Peyer's patch (tissue), 4 donors: ENCODE results near the gene CRAMP1.

Source experiments
- CTCF ChIP-seq, 6 experiments: fragments of 450-650 bp in 4 of 6; fragments of 200-600 bp in 2 of 6; sonication (generic) in 1 of 6; IDR thresholded peaks; one replicate each; pipeline ENCODE4 v1.5.1; 2017 to 2019; ENCODE audit warnings: antibody characterized with exemption in 6 of 6, mild to moderate bottlenecking in 3 of 6, moderate library complexity in 1 of 6
- POLR2A ChIP-seq, 2 donors: fragments of 450-650 bp; IDR thresholded peaks; one replicate each; pipeline ENCODE4 v1.5.1; 2017; ENCODE audit warnings: antibody characterized with exemption in 2 of 2, mild to moderate bottlenecking in 2 of 2, moderate library complexity in 2 of 2

- no peak for TF ChIP-seq CTCF (IDR thresholded peaks at IDR 0.05)
- TF ChIP-seq POLR2A (IDR thresholded peaks at IDR 0.05) = no peak
Observed at GRCh38 chr16:1580256-1580655, 31.9 kb upstream of the CRAMP1 start.
